AG09319 (cell line): Measurements from ENCODE around the gene LAMTOR2.

Experiments used
- DNase-seq: peaks from one replicate; pipeline ENCODE4 v3.0.0-alpha.2; 2010; ENCODE audit warnings: low read depth; ENCODE audit errors: extremely low read depth
- TF ChIP-seq, protein P1 (sequence below): IDR thresholded peaks from 2 replicates; pipeline ENCODE4 v1.5.1; 2011; ENCODE audit warnings: low read depth, mild to moderate bottlenecking, inconsistent platforms, low read length, moderate library complexity

Gene LAMTOR2

DNA sequence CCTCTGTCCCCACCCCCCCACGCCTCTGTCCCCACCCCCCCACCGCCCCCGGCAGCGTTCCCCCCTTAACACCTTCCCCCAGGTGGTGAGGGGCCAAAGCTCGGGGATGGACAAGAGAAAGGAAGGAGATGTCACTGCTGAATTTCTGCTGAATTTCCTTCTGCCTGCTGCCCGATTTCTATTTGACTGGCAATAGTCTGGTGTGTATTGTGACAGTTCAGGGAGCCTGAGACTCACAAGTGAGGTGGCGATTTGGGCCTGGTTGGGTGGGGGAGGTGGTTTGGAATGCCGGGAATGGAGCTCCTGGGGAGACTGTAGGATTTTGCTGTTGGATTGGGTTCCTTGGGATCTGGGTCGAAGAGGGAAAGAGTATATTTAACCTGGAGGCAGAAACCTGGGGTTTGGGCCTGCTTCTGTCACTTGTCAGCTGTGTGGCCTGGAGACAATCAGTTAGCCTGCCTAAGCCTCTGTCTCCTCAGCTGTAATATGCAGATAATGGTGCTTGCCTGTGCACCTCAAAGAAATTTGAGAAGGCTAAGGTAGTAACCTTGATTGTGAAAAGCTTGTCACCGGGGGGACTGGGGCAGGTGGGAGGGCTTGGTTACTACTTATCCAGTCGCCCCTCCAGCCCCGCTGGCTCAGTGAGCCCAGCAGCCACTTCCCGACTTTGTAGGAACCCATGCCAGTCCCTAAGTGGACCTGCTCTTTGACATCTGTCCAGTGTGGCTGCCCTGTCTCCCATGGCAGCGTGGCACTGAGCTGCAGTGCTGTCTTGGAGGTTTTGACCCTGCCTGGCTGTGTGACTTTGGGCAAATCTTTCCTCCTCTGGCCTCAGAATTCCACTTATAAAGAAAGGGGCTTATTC lies 52.3 kb downstream of the LAMTOR2 start:
- TF ChIP-seq, protein P1, sequence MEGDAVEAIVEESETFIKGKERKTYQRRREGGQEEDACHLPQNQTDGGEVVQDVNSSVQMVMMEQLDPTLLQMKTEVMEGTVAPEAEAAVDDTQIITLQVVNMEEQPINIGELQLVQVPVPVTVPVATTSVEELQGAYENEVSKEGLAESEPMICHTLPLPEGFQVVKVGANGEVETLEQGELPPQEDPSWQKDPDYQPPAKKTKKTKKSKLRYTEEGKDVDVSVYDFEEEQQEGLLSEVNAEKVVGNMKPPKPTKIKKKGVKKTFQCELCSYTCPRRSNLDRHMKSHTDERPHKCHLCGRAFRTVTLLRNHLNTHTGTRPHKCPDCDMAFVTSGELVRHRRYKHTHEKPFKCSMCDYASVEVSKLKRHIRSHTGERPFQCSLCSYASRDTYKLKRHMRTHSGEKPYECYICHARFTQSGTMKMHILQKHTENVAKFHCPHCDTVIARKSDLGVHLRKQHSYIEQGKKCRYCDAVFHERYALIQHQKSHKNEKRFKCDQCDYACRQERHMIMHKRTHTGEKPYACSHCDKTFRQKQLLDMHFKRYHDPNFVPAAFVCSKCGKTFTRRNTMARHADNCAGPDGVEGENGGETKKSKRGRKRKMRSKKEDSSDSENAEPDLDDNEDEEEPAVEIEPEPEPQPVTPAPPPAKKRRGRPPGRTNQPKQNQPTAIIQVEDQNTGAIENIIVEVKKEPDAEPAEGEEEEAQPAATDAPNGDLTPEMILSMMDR: no peak
- no peak for DNase-seq

DNA sequence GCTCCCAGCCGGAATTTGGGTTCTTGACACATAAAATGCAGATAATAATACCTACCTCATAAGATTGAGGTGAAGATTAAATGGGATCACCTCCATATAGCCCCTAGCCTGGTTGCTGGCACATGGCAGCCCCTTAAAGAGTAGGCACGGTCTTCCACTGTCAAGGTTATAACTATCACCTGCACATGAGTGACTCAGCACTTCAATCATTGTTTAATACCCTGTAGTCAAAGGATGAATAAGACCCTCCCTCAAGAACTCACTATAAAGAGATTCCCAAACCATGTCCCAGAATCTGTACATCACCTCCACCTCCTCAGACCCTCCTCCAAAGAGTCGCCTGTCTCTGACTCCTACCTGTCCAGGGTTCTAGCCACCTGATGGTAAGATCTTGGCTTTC lies 53.5 kb downstream of the LAMTOR2 start:
- TF ChIP-seq, protein P1: no peak
- DNase-seq: no peak
